Fibroblast of skin of left biceps (primary cell): ENCODE results near the gene COL9A2.

Experiments
- DNase-seq, 2 experiments: peaks; one replicate each; pipeline ENCODE4 v3.0.0-alpha.2; 2013; ENCODE audit warnings: low read depth in 2 of 2

COL9A2 gene

GRCh38 chr1:40318476-40318875 lies 1.4 kb upstream of the COL9A2 start:
- no peak for DNase-seq

GRCh38 chr1:40317394-40318074 lies 448 bp upstream of the COL9A2 start:
- no peak for DNase-seq

GRCh38 chr1:40315795-40316594 lies 1.1 kb downstream of the COL9A2 start:
- no peak for DNase-seq

GRCh38 chr1:40315239-40315794 lies 1.8 kb downstream of the COL9A2 start:
- peak; percentile 56 to 62 for DNase-seq

GRCh38 chr1:40314721-40315238 lies 2.3 kb downstream of the COL9A2 start:
- no peak for DNase-seq

- no peak for DNase-seq
These were observed 2.9 kb downstream of the COL9A2 start for GRCh38 chr1:40313958-40314720.

GRCh38 chr1:40313329-40313957 lies 3.6 kb downstream of the COL9A2 start:
- no peak for DNase-seq

GRCh38 chr1:40312238-40313205 lies 4.6 kb downstream of the COL9A2 start:
- no peak for DNase-seq

GRCh38 chr1:40311692-40312091 lies 5.4 kb downstream of the COL9A2 start:
- DNase-seq: no peak

GRCh38 chr1:40310983-40311642 lies 6.0 kb downstream of the COL9A2 start:
- DNase-seq: no peak

GRCh38 chr1:40310129-40310461 lies 7.0 kb downstream of the COL9A2 start:
- no peak for DNase-seq

- no peak for DNase-seq
These were observed 7.5 kb downstream of the COL9A2 start for GRCh38 chr1:40309374-40310128.

GRCh38 chr1:40308036-40308727 lies 8.9 kb downstream of the COL9A2 start:
- no peak for DNase-seq

GRCh38 chr1:40307186-40307585 lies 9.9 kb downstream of the COL9A2 start:
- DNase-seq: no peak

GRCh38 chr1:40306296-40306695 lies 10.8 kb downstream of the COL9A2 start:
- DNase-seq: no peak

- DNase-seq: no peak
These were observed 11.2 kb downstream of the COL9A2 start for GRCh38 chr1:40305871-40306270.

- no peak for DNase-seq
These were observed 11.6 kb downstream of the COL9A2 start for GRCh38 chr1:40305451-40305850.

GRCh38 chr1:40303790-40304189 lies 13.3 kb downstream of the COL9A2 start:
- DNase-seq: no peak
